HEK293 (cell line): ENCODE data around the gene DGKZ.
"Not testable (repeated sequence)": the region's sequence is repeated elsewhere in the genome, so short reads cannot be mapped to it uniquely, and the experiment has no call there.

Experiments
- CTCF ChIA-PET: fragments of 350-600 bp; formaldehyde crosslinking; extraction: SDS; loops from one replicate; lab custom pipeline; 2021; ENCODE audit warnings: antibody characterized with exemption; lab: Yijun Ruan, JAX
- POLR2A ChIA-PET: fragments of 300-600 bp; formaldehyde crosslinking; extraction: SDS; loops from one replicate; lab custom pipeline; 2020; ENCODE audit warnings: antibody characterized with exemption, inconsistent platforms; lab: Yijun Ruan, JAX
- H3K27ac ChIP-seq: fragments of 200-500 bp; sonication (Bioruptor generic); 2 replicates; pipeline ENCODE4 v1.5.1; 2014; ENCODE audit warnings: low read depth, low read length, control low read depth, inconsistent platforms; ENCODE audit errors: extremely low read depth
- H3K36me3 ChIP-seq, 2 experiments: fragments of 200-500 bp in 1 of 2; sonication (Bioruptor generic) in 1 of 2; 1 replicate in 1 of 2; 2 replicates in 1 of 2; pipeline ENCODE4 v1.5.1; 2014 to 2017; ENCODE audit warnings: inconsistent platforms in 2 of 2, low read length in 2 of 2; ENCODE audit not compliant: control insufficient read depth in 2 of 2, insufficient read depth in 1 of 2
- H3K4me1 ChIP-seq: fragments of 200-500 bp; sonication (Bioruptor generic); 2 replicates; pipeline ENCODE4 v1.5.1; 2014; ENCODE audit warnings: mild to moderate bottlenecking, low read length, inconsistent platforms; ENCODE audit not compliant: control insufficient read depth, insufficient read depth
- H3K4me3 ChIP-seq: 2 replicates; pipeline ENCODE4 v1.5.1; 2011; ENCODE audit warnings: low read depth, mild to moderate bottlenecking, control low read depth, low read length, moderate library complexity
- H3K9me3 ChIP-seq: fragments of 200-500 bp; sonication (Bioruptor generic); 2 replicates; pipeline ENCODE4 v1.5.1; 2014; ENCODE audit warnings: low read depth, low read length, inconsistent platforms; ENCODE audit not compliant: control insufficient read depth, insufficient read depth
- EGR2 ChIP-seq: fragments of 450-650 bp; formaldehyde crosslinking; IDR thresholded peaks from 2 replicates; pipeline ENCODE4 v1.5.1; 2016; ENCODE audit warnings: low read depth, missing biosample characterization, missing genetic modification characterization
- GLIS1 ChIP-seq: fragments of 450-650 bp; formaldehyde crosslinking; IDR thresholded peaks from 2 replicates; pipeline ENCODE4 v1.5.1; 2016; ENCODE audit warnings: missing biosample characterization, missing genetic modification characterization
- GLIS2 ChIP-seq: fragments of 450-650 bp; formaldehyde crosslinking; IDR thresholded peaks from 2 replicates; pipeline ENCODE4 v1.5.1; 2016; ENCODE audit warnings: missing biosample characterization, missing genetic modification characterization
- KLF1 ChIP-seq: fragments of 450-650 bp; formaldehyde crosslinking; IDR thresholded peaks from 2 replicates; pipeline ENCODE4 v1.5.1; 2016; ENCODE audit warnings: missing biosample characterization, missing genetic modification characterization
- MEIS1 ChIP-seq: sonication (generic); formaldehyde crosslinking; IDR thresholded peaks from 2 replicates; pipeline ENCODE4 v1.8.1; 2022; ENCODE audit warnings: missing genetic modification reagents, mild to moderate bottlenecking, borderline replicate concordance
- PATZ1 ChIP-seq: fragments of 450-650 bp; formaldehyde crosslinking; IDR thresholded peaks from 2 replicates; pipeline ENCODE4 v1.5.1; 2016; ENCODE audit warnings: missing biosample characterization, missing genetic modification characterization
- SCRT2 ChIP-seq: fragments of 450-650 bp; formaldehyde crosslinking; IDR thresholded peaks from 2 replicates; pipeline ENCODE4 v1.5.1; 2016; ENCODE audit warnings: missing biosample characterization, missing genetic modification characterization
- SP2 ChIP-seq: fragments of 450-650 bp; formaldehyde crosslinking; IDR thresholded peaks from 2 replicates; pipeline ENCODE4 v1.5.1; 2016; ENCODE audit warnings: missing biosample characterization, missing genetic modification characterization
- SP3 ChIP-seq: fragments of 450-650 bp; formaldehyde crosslinking; IDR thresholded peaks from 2 replicates; pipeline ENCODE4 v1.5.1; 2016; ENCODE audit warnings: missing biosample characterization, missing genetic modification characterization
- WT1 ChIP-seq: fragments of 450-650 bp; formaldehyde crosslinking; IDR thresholded peaks from 2 replicates; pipeline ENCODE4 v1.5.1; 2016; ENCODE audit warnings: missing biosample characterization, missing genetic modification characterization
- ZBTB17 ChIP-seq: fragments of 450-650 bp; formaldehyde crosslinking; IDR thresholded peaks from 2 replicates; pipeline ENCODE4 v1.5.1; 2016; ENCODE audit warnings: missing biosample characterization, missing genetic modification characterization
- ZBTB20 ChIP-seq: fragments of 450-650 bp; formaldehyde crosslinking; IDR thresholded peaks from 2 replicates; pipeline ENCODE4 v1.5.1; 2016; ENCODE audit warnings: missing biosample characterization, missing genetic modification characterization
- ZBTB48 ChIP-seq: fragments of 450-650 bp; formaldehyde crosslinking; IDR thresholded peaks from 2 replicates; pipeline ENCODE4 v1.5.1; 2016; ENCODE audit warnings: missing biosample characterization, missing genetic modification characterization
- ZBTB8A ChIP-seq: fragments of 450-650 bp; formaldehyde crosslinking; IDR thresholded peaks from 2 replicates; pipeline ENCODE4 v1.5.1; 2016; ENCODE audit warnings: missing biosample characterization, missing genetic modification characterization
- ZFHX2 ChIP-seq: fragments of 450-650 bp; formaldehyde crosslinking; conservative IDR thresholded peaks from 2 replicates; pipeline ENCODE4 v1.5.1; 2016; ENCODE audit warnings: missing biosample characterization, missing genetic modification characterization
- ZIC2 ChIP-seq: fragments of 450-650 bp; formaldehyde crosslinking; IDR thresholded peaks from 2 replicates; pipeline ENCODE4 v1.5.1; 2016; ENCODE audit warnings: missing biosample characterization, missing genetic modification characterization
- ZNF26 ChIP-seq: fragments of 450-650 bp; formaldehyde crosslinking; IDR thresholded peaks from 2 replicates; pipeline ENCODE4 v1.5.1; 2016; ENCODE audit warnings: missing biosample characterization, missing genetic modification characterization
- ZNF302 ChIP-seq: fragments of 450-650 bp; formaldehyde crosslinking; IDR thresholded peaks from 2 replicates; pipeline ENCODE4 v1.5.1; 2016; ENCODE audit warnings: missing biosample characterization, missing genetic modification characterization, low read depth
- ZNF335 ChIP-seq: fragments of 450-650 bp; formaldehyde crosslinking; conservative IDR thresholded peaks from 2 replicates; pipeline ENCODE4 v1.5.1; 2016; ENCODE audit warnings: missing biosample characterization, missing genetic modification characterization
- ZNF341 ChIP-seq: fragments of 450-650 bp; formaldehyde crosslinking; IDR thresholded peaks from 2 replicates; pipeline ENCODE4; 2016; ENCODE audit warnings: low read depth, missing biosample characterization, missing genetic modification characterization
- ZNF513 ChIP-seq: fragments of 450-650 bp; IDR thresholded peaks from 2 replicates; pipeline ENCODE4 v1.5.1; 2018; ENCODE audit warnings: missing biosample characterization, missing genetic modification characterization
- ZNF600 ChIP-seq: fragments of 450-650 bp; formaldehyde crosslinking; IDR thresholded peaks from 2 replicates; pipeline ENCODE4 v1.5.1; 2016; ENCODE audit warnings: missing biosample characterization, missing genetic modification characterization
- ZNF707 ChIP-seq: fragments of 450-650 bp; formaldehyde crosslinking; IDR thresholded peaks from 2 replicates; pipeline ENCODE4 v1.5.1; 2016; ENCODE audit warnings: missing biosample characterization, missing genetic modification characterization
- ZXDB ChIP-seq: fragments of 450-650 bp; formaldehyde crosslinking; IDR thresholded peaks from 2 replicates; pipeline ENCODE4 v1.5.1; 2016; ENCODE audit warnings: missing biosample characterization, missing genetic modification characterization

DGKZ gene

GRCh38 chr11:46378811-46379481 lies 31.7 kb downstream of the DGKZ start:
- Histone ChIP-seq H3K36me3 (peaks cover 0 to 56% of the 10 kb centered on the region in 2 experiments; a peak in 1 of 3 replicates), H3K27ac (no peak overlapping the region), H3K9me3 (no peaks in the 10 kb centered on the region), H3K4me1 (no peaks in the 10 kb centered on the region), H3K4me3 (no peak overlapping the region)
- POLR2A ChIA-PET = interaction anchor here (1.0 to 1.4 kb wide), 3 partner anchors 10 to 22 kb away, joined by 3 to 4 read pairs (median 4); no protein-coding TSS in a partner anchor
- 0 out of 2 replicates have a peak, but pooled peaks have one; percentile 32 for TF ChIP-seq ZIC2 (tag by site-specific recombination)
- TF ChIP-seq GLIS2 = peak; percentile 61
- peak; percentile 47 for TF ChIP-seq GLIS1 (tag by site-specific recombination)
- TF ChIP-seq ZNF513 (tag by site-specific recombination) = no peak
- TF ChIP-seq ZNF302 = no peak
- no peak for TF ChIP-seq ZNF707
- no peak for TF ChIP-seq MEIS1 (CRISPR knock-in tag)
- no peak for TF ChIP-seq ZNF26 (tag by site-specific recombination)
- CTCF ChIA-PET = interaction anchor here (0.5 to 4.0 kb wide), 6 partner anchors 10 to 140 kb away, joined by 3 to 18 read pairs (median 4); no protein-coding TSS in a partner anchor

GRCh38 chr11:46379482-46380293 lies 32.4 kb downstream of the DGKZ start:
- peaks cover 0 to 53% of the 10 kb centered on the region in 2 experiments; a peak in 1 of 3 replicates for H3K36me3 ChIP-seq
- POLR2A ChIA-PET = interaction anchor here (1.1 kb wide), 1 partner anchor 9 kb away, joined by 3 read pairs; no protein-coding TSS in a partner anchor
- H3K4me3 ChIP-seq, H3K4me1 ChIP-seq, H3K27ac ChIP-seq: not testable (repeated sequence)
- TF ChIP-seq EGR2 (tag by site-specific recombination) (peak; percentile 33; the same call in 1 of the 2 replicates), KLF1 (tag by site-specific recombination) (peak; percentile 21; the same call in 1 of the 2 replicates), ZFHX2 (peak; percentile 51), ZNF341 (tag by site-specific recombination) (peak; percentile 19), PATZ1 (peak; percentile 48; the same call in 1 of the 2 replicates), WT1 (tag by site-specific recombination) (0 out of 2 replicates have a peak, but pooled peaks have one; percentile 14), GLIS2 (peak; percentile 61; the same call in 1 of the 2 replicates), ZNF335 (tag by site-specific recombination) (peak; percentile 59; the same call in 1 of the 2 replicates), SP2 (tag by site-specific recombination) (peak; percentile 63), ZIC2 (tag by site-specific recombination) (peak; percentile 96), SCRT2 (tag by site-specific recombination) (peak; percentile 22; the same call in 1 of the 2 replicates), ZBTB48 (tag by site-specific recombination) (peak; percentile 90), ZBTB17 (tag by site-specific recombination) (peak; percentile 83), ZBTB8A (tag by site-specific recombination) (peak; percentile 80), ZBTB20 (peak; percentile 77; the same call in 1 of the 2 replicates), SP3 (tag by site-specific recombination) (peak; percentile 38), ZNF600 (tag by site-specific recombination) (peak; percentile 58; the same call in 1 of the 2 replicates), ZXDB (tag by site-specific recombination) (peak; percentile 75)
- TF ChIP-seq, all 188 proteins: peak for 18; not testable (repeated sequence) for 170
- not testable (repeated sequence) for H3K9me3 ChIP-seq
- CTCF ChIA-PET = interaction anchor here (0.5 to 4.0 kb wide), 5 partner anchors 11 to 462 kb away, joined by 3 to 18 read pairs (median 3); no protein-coding TSS in a partner anchor
